GM12873 (cell line): ENCODE measurements around the gene KLF13.

Experiments
- TF ChIP-seq, protein P1 (sequence below): IDR thresholded peaks from 2 replicates; pipeline ENCODE4 v1.5.1; 2012; ENCODE audit warnings: low read depth, mild to moderate bottlenecking, moderate library complexity, low read length, control low read depth; ENCODE audit not compliant: insufficient read depth; ENCODE audit errors: missing control alignments

The KLF13 gene

GRCh38 chr15:31336593-31337295 is 10.1 kb downstream of the KLF13 start:
- TF ChIP-seq, protein P1, sequence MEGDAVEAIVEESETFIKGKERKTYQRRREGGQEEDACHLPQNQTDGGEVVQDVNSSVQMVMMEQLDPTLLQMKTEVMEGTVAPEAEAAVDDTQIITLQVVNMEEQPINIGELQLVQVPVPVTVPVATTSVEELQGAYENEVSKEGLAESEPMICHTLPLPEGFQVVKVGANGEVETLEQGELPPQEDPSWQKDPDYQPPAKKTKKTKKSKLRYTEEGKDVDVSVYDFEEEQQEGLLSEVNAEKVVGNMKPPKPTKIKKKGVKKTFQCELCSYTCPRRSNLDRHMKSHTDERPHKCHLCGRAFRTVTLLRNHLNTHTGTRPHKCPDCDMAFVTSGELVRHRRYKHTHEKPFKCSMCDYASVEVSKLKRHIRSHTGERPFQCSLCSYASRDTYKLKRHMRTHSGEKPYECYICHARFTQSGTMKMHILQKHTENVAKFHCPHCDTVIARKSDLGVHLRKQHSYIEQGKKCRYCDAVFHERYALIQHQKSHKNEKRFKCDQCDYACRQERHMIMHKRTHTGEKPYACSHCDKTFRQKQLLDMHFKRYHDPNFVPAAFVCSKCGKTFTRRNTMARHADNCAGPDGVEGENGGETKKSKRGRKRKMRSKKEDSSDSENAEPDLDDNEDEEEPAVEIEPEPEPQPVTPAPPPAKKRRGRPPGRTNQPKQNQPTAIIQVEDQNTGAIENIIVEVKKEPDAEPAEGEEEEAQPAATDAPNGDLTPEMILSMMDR = no peak

- TF ChIP-seq, protein P1 = no peak
Observed at GRCh38 chr15:31337352-31338031, 10.9 kb downstream of the KLF13 start.

DNA sequence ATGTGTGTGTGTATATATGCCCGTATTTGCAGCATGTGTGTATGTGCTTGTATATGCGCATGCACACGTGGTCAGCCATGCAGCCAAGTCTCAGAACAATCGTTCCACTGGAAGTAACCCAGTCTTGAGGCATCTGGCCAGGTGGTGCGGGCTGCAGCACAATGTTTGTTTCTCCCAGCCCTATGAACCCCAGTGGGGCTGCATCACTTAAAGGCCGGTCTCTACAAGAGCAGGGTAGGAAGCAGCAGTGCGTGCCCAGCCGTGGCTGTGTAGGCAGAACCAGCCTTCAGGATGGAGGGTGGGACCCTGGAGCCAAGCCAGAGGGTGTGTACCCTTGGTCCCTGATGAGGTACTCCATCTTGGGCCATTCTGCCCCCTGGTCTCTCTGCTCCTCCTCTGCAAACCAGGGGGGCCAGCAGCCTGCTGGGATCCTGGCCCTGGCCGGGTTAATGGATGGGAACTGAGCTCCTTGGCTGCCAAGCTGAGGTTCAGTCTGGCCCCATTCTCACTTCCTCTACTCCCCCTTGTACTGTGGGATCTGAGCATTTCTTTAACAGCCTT is 11.8 kb downstream of the KLF13 start:
- TF ChIP-seq, protein P1 = no peak

GRCh38 chr15:31338879-31339557 is 12.4 kb downstream of the KLF13 start:
- TF ChIP-seq, protein P1 = no peak

DNA sequence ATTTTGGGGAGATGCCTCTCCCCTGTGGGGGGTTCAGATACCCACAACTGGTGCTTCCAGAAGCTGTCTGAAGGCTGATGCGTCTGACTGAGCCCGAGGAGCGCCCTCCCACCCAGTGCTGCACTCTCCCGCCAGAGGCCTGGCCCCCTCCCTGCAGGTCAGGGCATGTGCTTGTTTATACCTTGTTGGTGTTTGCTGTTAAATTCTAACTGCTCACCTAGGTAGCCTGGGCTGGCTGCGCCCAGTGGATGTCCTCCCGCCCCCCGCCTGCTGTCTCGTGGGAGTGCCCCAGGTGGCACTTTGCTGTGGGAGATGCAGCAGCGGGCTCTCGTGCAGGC is 12.9 kb downstream of the KLF13 start:
- TF ChIP-seq, protein P1 = no peak

GRCh38 chr15:31340047-31340446 is 13.4 kb downstream of the KLF13 start:
- TF ChIP-seq, protein P1 = no peak

DNA sequence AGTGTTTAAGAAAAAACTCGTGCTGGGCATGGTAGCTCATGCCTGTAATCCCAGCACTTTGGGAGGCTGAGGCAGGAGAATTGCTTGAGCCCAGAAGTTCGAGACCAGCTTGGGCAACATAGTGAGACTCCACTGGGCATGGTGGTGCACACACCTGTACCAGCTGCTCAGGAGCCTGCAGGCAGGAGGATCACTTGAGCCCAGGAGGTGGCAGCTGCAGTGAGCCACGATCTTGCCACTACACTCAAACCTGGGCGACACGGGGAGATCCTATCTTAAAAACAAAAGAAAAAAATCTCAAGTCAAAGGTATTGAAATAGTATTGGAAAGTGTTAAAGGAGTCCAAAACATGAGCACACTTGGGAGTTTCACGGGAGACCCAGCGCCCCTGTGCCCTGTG is 14.0 kb downstream of the KLF13 start:
- TF ChIP-seq, protein P1 = no peak
